Type B pancreatic cell (in vitro differentiated cells): Measurements from ENCODE around the gene OTOP1. TPM values are rescaled to one million over a fixed set of nuclear protein-coding genes. Genes with fewer than 3 reads are reported as not detected.
"Not testable (repeated sequence)": the region's sequence is repeated elsewhere in the genome, so short reads cannot be mapped to it uniquely, and the experiment has no call there.

ENCODE experiments used
- DNase-seq: peaks from one replicate; pipeline ENCODE4 v3.0.0; 2021; ENCODE audit warnings: mixed read lengths; ENCODE audit not compliant: unreplicated experiment; ENCODE audit errors: extremely low spot score
- H3K27ac Mint-ChIP-seq: 2 replicates; pipeline ENCODE4 v1.8.0; 2021; ENCODE audit warnings: mild to moderate bottlenecking, mixed read lengths
- H3K27me3 Mint-ChIP-seq: 2 replicates; pipeline ENCODE4 v1.8.0; 2021; ENCODE audit warnings: mixed read lengths
- H3K36me3 Mint-ChIP-seq: 2 replicates; pipeline ENCODE4 v1.8.0; 2021; ENCODE audit warnings: mixed read lengths
- H3K4me1 Mint-ChIP-seq: one replicate; pipeline ENCODE4 v1.8.0; 2021; ENCODE audit warnings: mixed read lengths; ENCODE audit not compliant: unreplicated experiment
- H3K4me3 Mint-ChIP-seq: 2 replicates; pipeline ENCODE4 v1.8.0; 2021; ENCODE audit warnings: mild to moderate bottlenecking, mixed read lengths
- H3K9me3 Mint-ChIP-seq: 2 replicates; pipeline ENCODE4 v1.8.0; 2021; ENCODE audit warnings: mixed read lengths
- CTCF ChIP-seq: fragments of 200-600 bp; sonication (generic); conservative IDR thresholded peaks from 2 replicates; pipeline ENCODE4 v1.5.0; 2021; ENCODE audit warnings: antibody characterized with exemption, mild to moderate bottlenecking
- total RNA-seq: library from RNA; stranded (reverse); gene quantifications from 2 replicates; pipeline ENCODE4 v1.2.1, GENCODE V29; 2021; ENCODE audit warnings: low replicate concordance

The OTOP1 gene
- total RNA-seq, 1 donor from 2014 or later: not detected

DNA sequence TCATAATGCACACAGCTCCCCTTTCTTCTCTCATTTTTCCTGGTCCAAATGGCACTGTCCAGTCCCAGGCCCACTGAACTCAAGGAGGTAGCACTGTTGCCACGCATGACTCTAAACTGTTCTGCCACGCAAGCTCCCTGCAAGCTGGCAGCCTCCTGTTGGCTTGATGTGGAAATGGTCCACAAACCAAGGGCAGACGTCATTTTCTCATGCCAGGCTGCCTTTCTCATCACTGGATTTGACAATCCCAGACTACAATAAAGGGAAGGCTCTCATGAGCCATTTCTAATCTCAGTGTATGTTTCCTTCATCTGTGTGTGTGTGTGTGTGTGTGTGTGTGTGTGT, 22.4 kb downstream of the OTOP1 start:
- Mint-ChIP-seq H3K4me1 (no peaks in the 10 kb centered on the region), H3K36me3 (no peaks in the 10 kb centered on the region), H3K27me3 (peaks cover 44% of the 10 kb centered on the region), H3K9me3 (no peaks in the 10 kb centered on the region), H3K27ac (no peak overlapping the region), H3K4me3 (no peak overlapping the region)
- TF ChIP-seq CTCF: no peak
- no peak for DNase-seq

- TF ChIP-seq CTCF: no peak
- Mint-ChIP-seq H3K27ac (no peak overlapping the region), H3K4me1 (no peaks in the 10 kb centered on the region), H3K27me3 (peaks cover 43% of the 10 kb centered on the region), H3K4me3 (no peak overlapping the region), H3K36me3 (no peaks in the 10 kb centered on the region), H3K9me3 (no peaks in the 10 kb centered on the region)
- no peak for DNase-seq
These were observed 22.9 kb downstream of the OTOP1 start for GRCh38 chr4:4203688-4204400.

DNA sequence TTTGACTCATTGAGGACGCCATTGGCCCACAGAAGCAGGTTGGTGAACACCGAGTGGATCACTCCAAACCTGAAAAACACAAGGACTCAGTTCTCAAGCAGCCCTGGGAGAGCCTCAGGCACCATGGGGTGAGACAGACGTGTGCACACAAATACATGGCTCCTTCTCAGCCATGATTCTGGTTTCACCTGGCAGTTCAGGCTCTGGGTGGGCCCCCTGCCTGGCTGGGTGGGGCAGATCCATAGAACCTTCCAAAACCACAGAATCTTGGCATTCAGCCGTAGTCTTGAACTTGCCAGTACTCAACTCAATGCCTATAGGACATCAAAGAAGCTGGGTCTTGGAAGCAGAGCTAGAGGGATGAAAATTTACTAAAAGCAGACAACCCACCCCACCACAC, 24.2 kb downstream of the OTOP1 start:
- no peak overlapping the region for H3K4me3 Mint-ChIP-seq
- H3K27me3 Mint-ChIP-seq: peaks cover 38% of the 10 kb centered on the region

GRCh38 chr4:4200624-4201023, 26.1 kb downstream of the OTOP1 start:
- peaks cover 25% of the 10 kb centered on the region for H3K27me3 Mint-ChIP-seq
- H3K27ac Mint-ChIP-seq: no peak overlapping the region
- no peaks in the 10 kb centered on the region for H3K36me3 Mint-ChIP-seq
- DNase-seq: no peak
- H3K9me3 Mint-ChIP-seq: no peaks in the 10 kb centered on the region
- no peaks in the 10 kb centered on the region for H3K4me1 Mint-ChIP-seq
- no peak overlapping the region for H3K4me3 Mint-ChIP-seq
- no peak for TF ChIP-seq CTCF

More for the DNA sequence above, 24.2 kb downstream of the OTOP1 start:
- no peak overlapping the region for H3K27ac Mint-ChIP-seq
- H3K4me1 Mint-ChIP-seq: no peaks in the 10 kb centered on the region
- H3K9me3 Mint-ChIP-seq: no peaks in the 10 kb centered on the region
- no peak for DNase-seq
- no peaks in the 10 kb centered on the region for H3K36me3 Mint-ChIP-seq
- TF ChIP-seq CTCF: no peak

DNA sequence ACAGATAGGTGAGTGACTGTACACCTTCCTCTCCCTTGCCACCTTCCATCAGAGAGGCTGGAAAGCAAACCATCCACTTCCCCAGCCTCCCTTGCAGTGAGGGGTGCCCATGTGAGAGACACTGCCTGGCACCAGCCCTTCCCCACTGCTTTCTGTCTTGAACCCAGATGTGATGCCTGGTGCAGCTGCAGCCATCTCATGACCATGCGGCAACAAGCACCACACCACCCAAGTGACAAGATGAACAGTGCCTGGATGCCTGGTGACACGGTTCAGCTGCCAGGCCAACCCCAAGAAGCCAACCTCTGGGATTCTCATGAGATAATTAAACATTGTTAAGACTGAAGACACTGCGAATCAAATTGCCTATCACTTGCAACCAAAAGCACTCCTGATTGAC, 31.4 kb downstream of the OTOP1 start:
- no peaks in the 10 kb centered on the region for H3K4me1 Mint-ChIP-seq
- DNase-seq: no peak
- H3K4me3 Mint-ChIP-seq: no peak overlapping the region
- no peak overlapping the region for H3K27ac Mint-ChIP-seq
- no peaks in the 10 kb centered on the region for H3K9me3 Mint-ChIP-seq
- TF ChIP-seq CTCF: no peak
- H3K27me3 Mint-ChIP-seq: peaks cover 19% of the 10 kb centered on the region
- H3K36me3 Mint-ChIP-seq: no peaks in the 10 kb centered on the region

DNA sequence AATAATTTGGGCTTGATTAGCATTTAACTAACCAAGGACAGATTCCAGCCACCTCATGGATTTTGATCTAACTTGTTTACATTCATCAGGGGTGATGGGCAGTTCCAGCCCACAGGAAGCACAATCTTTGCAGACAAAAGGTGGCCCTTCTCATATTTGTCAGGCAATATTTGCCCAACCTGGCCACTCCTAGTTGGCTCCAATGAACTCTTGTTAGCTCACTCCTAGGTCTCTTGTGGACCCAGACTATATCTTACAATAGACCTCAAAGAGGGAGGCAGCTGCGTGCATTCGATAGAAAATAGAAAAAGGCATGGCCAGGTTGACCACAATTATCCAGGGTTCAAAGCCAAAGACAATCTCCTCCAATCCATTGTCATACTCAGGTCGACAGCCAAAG, 38.2 kb downstream of the OTOP1 start:
- H3K9me3 Mint-ChIP-seq: not testable (repeated sequence)

More for the DNA sequence above, 38.2 kb downstream of the OTOP1 start:
- peaks cover 33% of the 10 kb centered on the region for H3K27me3 Mint-ChIP-seq
- H3K27ac Mint-ChIP-seq, H3K4me3 Mint-ChIP-seq, H3K36me3 Mint-ChIP-seq, DNase-seq, H3K4me1 Mint-ChIP-seq: not testable (repeated sequence)
